Activated CD4-positive, alpha-beta T cell treated with anti-CD3 and anti-CD28 coated beads, Interleukin-2, amount 10 ng/mL, durations not matched to agents 7 days and 5 days (primary cell): ENCODE measurements around the gene BCAS3. TPM values are rescaled to one million over a fixed set of nuclear protein-coding genes. Genes with fewer than 3 reads are reported as not detected.

ENCODE experiments used
- CTCF ChIA-PET: fragments of 350-600 bp; sonication (Branson Sonifier 250); formaldehyde crosslinking; loops from one replicate; lab custom pipeline; 2021; ENCODE audit warnings: antibody characterized with exemption; lab: Charles Lee
- POLR2A ChIA-PET: fragments of 350-600 bp; sonication (Branson Sonifier 250); formaldehyde crosslinking; loops from one replicate; lab custom pipeline; 2021; ENCODE audit warnings: antibody characterized with exemption; lab: Charles Lee
- DNase-seq: peaks from one replicate; pipeline ENCODE4 v3.0.0-alpha.2; 2020
- H3K27ac Mint-ChIP-seq: one replicate; pipeline ENCODE4 v1.8.0; 2021; ENCODE audit warnings: mild to moderate bottlenecking, moderate library complexity, mixed read lengths
- H3K27me3 Mint-ChIP-seq: one replicate; pipeline ENCODE4 v1.8.0; 2021; ENCODE audit warnings: mixed read lengths
- H3K36me3 Mint-ChIP-seq: one replicate; pipeline ENCODE4 v1.8.0; 2021; ENCODE audit warnings: low read depth, mixed read lengths
- H3K4me1 Mint-ChIP-seq: one replicate; pipeline ENCODE4 v1.8.0; 2021; ENCODE audit warnings: mixed read lengths
- H3K4me3 Mint-ChIP-seq: one replicate; pipeline ENCODE4 v1.8.0; 2021; ENCODE audit warnings: mild to moderate bottlenecking, moderate library complexity, mixed read lengths
- H3K9me3 Mint-ChIP-seq: one replicate; pipeline ENCODE4 v1.8.0; 2021; ENCODE audit warnings: mixed read lengths
- total RNA-seq, 2 experiments: library from RNA; stranded (reverse); gene quantifications; one replicate each; pipeline ENCODE4 v1.2.3, GENCODE V29; 2021

The BCAS3 gene
- total RNA-seq: 10 to 100 TPM; 15.5 to 16.4 TPM

GRCh38 chr17:60677308-60678117 lies at the start of gene BCAS3:
Gene BCAS3, plus strand, starts transcription at chr17:60677851.
- H3K4me3 Mint-ChIP-seq: peak within 1 kb of the TSS; percentile 97
- peaks cover 24% of the 10 kb centered on the region for H3K4me1 Mint-ChIP-seq
- POLR2A ChIA-PET: interaction anchor here (0.8 to 1.0 kb wide), 2 partner anchors 78 to 599 kb away, joined by 3 to 4 read pairs; partner anchors contain the start of genes HEATR6 and PPM1D
- no peaks in the 10 kb centered on the region for H3K27me3 Mint-ChIP-seq
- H3K27ac Mint-ChIP-seq: peak within 1 kb of the TSS; percentile 91
- H3K36me3 Mint-ChIP-seq: no peaks in the 10 kb centered on the region
- CTCF ChIA-PET: interaction anchor here (0.9 to 1.4 kb wide), 4 partner anchors 9 to 78 kb away, joined by 3 to 5 read pairs (median 4); partner anchors contain the start of gene PPM1D
- peaks cover 2% of the 10 kb centered on the region for H3K9me3 Mint-ChIP-seq
- peak; percentile 99 for DNase-seq

GRCh38 chr17:60628252-60628889 lies 49.3 kb upstream of the BCAS3 start:
- peaks cover 11% of the 10 kb centered on the region for H3K4me1 Mint-ChIP-seq
- no peak overlapping the region for H3K27ac Mint-ChIP-seq
- no peak overlapping the region for H3K4me3 Mint-ChIP-seq
- H3K9me3 Mint-ChIP-seq: no peaks in the 10 kb centered on the region
- ChIA-PET CTCF (interaction anchor here (0.7 kb wide), 1 partner anchor 11 kb away, joined by 4 read pairs; no protein-coding TSS in a partner anchor), POLR2A (no interaction called here)
- no peaks in the 10 kb centered on the region for H3K27me3 Mint-ChIP-seq
- DNase-seq: no peak
- peaks cover 8% of the 10 kb centered on the region for H3K36me3 Mint-ChIP-seq

GRCh38 chr17:60629120-60629519 lies 48.5 kb upstream of the BCAS3 start:
- POLR2A ChIA-PET: no interaction called here
- Mint-ChIP-seq H3K9me3 (no peaks in the 10 kb centered on the region), H3K4me3 (no peak overlapping the region)

GRCh38 chr17:60630352-60630751 lies 47.3 kb upstream of the BCAS3 start:
- no peak for DNase-seq
- Mint-ChIP-seq H3K36me3 (peaks cover 8% of the 10 kb centered on the region), H3K4me1 (peaks cover 11% of the 10 kb centered on the region), H3K27me3 (no peaks in the 10 kb centered on the region), H3K4me3 (no peak overlapping the region), H3K9me3 (no peaks in the 10 kb centered on the region), H3K27ac (peak overlapping the region; percentile 54)
- CTCF ChIA-PET: interaction anchor here (0.6 kb wide), 1 partner anchor 13 kb away, joined by 4 read pairs; no protein-coding TSS in a partner anchor
- POLR2A ChIA-PET: no interaction called here

More at GRCh38 chr17:60629120-60629519, 48.5 kb upstream of the BCAS3 start:
- Mint-ChIP-seq H3K27me3 (no peaks in the 10 kb centered on the region), H3K36me3 (peaks cover 8% of the 10 kb centered on the region), H3K27ac (no peak overlapping the region), H3K4me1 (peaks cover 11% of the 10 kb centered on the region)
- no peak for DNase-seq
- CTCF ChIA-PET: interaction anchor here (0.7 kb wide), 1 partner anchor 10 kb away, joined by 4 read pairs; no protein-coding TSS in a partner anchor

- no peak for DNase-seq
- H3K27me3 Mint-ChIP-seq: no peaks in the 10 kb centered on the region
- H3K4me3 Mint-ChIP-seq: no peak overlapping the region
- CTCF ChIA-PET: interaction anchor here (1.1 kb wide), 1 partner anchor 14 kb away, joined by 4 read pairs; no protein-coding TSS in a partner anchor
- no peaks in the 10 kb centered on the region for H3K9me3 Mint-ChIP-seq
- H3K27ac Mint-ChIP-seq: no peak overlapping the region
- H3K36me3 Mint-ChIP-seq: peaks cover 14% of the 10 kb centered on the region
- peaks cover 11% of the 10 kb centered on the region for H3K4me1 Mint-ChIP-seq
- POLR2A ChIA-PET: no interaction called here
Measured at GRCh38 chr17:60631119-60631518, 46.5 kb upstream of the BCAS3 start.

GRCh38 chr17:60637683-60638082 lies 40.0 kb upstream of the BCAS3 start:
- CTCF ChIA-PET: interaction anchor here (0.6 to 1.1 kb wide), 3 partner anchors 18 to 236 kb away, joined by 3 to 5 read pairs (median 4); no protein-coding TSS in a partner anchor
- Mint-ChIP-seq H3K4me3 (no peak overlapping the region), H3K9me3 (no peaks in the 10 kb centered on the region), H3K36me3 (peaks cover 25% of the 10 kb centered on the region), H3K4me1 (peaks cover 9% of the 10 kb centered on the region), H3K27ac (no peak overlapping the region), H3K27me3 (no peaks in the 10 kb centered on the region)
- POLR2A ChIA-PET: interaction anchor here (0.9 kb wide), 1 partner anchor 39 kb away, joined by 4 read pairs; no protein-coding TSS in a partner anchor
- DNase-seq: no peak

GRCh38 chr17:60639019-60639330 lies 38.7 kb upstream of the BCAS3 start:
- Mint-ChIP-seq H3K4me1 (peaks cover 9% of the 10 kb centered on the region), H3K36me3 (peaks cover 25% of the 10 kb centered on the region), H3K27me3 (no peaks in the 10 kb centered on the region), H3K4me3 (no peak overlapping the region), H3K27ac (no peak overlapping the region), H3K9me3 (no peaks in the 10 kb centered on the region)
- ChIA-PET POLR2A (no interaction called here), CTCF (interaction anchor here (0.6 to 1.4 kb wide), 4 partner anchors 12 to 333 kb away, joined by 3 to 7 read pairs (median 3); partner anchors contain the start of gene BCAS3)
- no peak for DNase-seq

- peaks cover 23% of the 10 kb centered on the region for H3K36me3 Mint-ChIP-seq
- POLR2A ChIA-PET: no interaction called here
Measured at GRCh38 chr17:60640503-60640902, 37.1 kb upstream of the BCAS3 start.

GRCh38 chr17:60641126-60641525 lies 36.5 kb upstream of the BCAS3 start:
- Mint-ChIP-seq H3K27ac (no peak overlapping the region), H3K9me3 (no peaks in the 10 kb centered on the region), H3K27me3 (no peaks in the 10 kb centered on the region), H3K4me3 (no peak overlapping the region), H3K36me3 (peaks cover 18% of the 10 kb centered on the region), H3K4me1 (peaks cover 9% of the 10 kb centered on the region)
- ChIA-PET CTCF (interaction anchor here (1.2 kb wide), 1 partner anchor 503 kb away, joined by 3 read pairs; no protein-coding TSS in a partner anchor), POLR2A (no interaction called here)
- no peak for DNase-seq

More at GRCh38 chr17:60640503-60640902, 37.1 kb upstream of the BCAS3 start:
- peaks cover 9% of the 10 kb centered on the region for H3K4me1 Mint-ChIP-seq
- no peak for DNase-seq
- H3K27ac Mint-ChIP-seq: no peak overlapping the region
- H3K27me3 Mint-ChIP-seq: no peaks in the 10 kb centered on the region
- no peak overlapping the region for H3K4me3 Mint-ChIP-seq
- CTCF ChIA-PET: interaction anchor here (0.6 to 1.2 kb wide), 3 partner anchors 27 to 977 kb away, joined by 3 to 6 read pairs (median 5); no protein-coding TSS in a partner anchor
- H3K9me3 Mint-ChIP-seq: no peaks in the 10 kb centered on the region

- POLR2A ChIA-PET: no interaction called here
- H3K9me3 Mint-ChIP-seq: no peaks in the 10 kb centered on the region
Measured at GRCh38 chr17:60641810-60642220, 35.8 kb upstream of the BCAS3 start.

GRCh38 chr17:60645918-60646523 lies 31.6 kb upstream of the BCAS3 start:
- Mint-ChIP-seq H3K27ac (no peak overlapping the region), H3K4me3 (no peak overlapping the region), H3K27me3 (no peaks in the 10 kb centered on the region), H3K36me3 (peaks cover 22% of the 10 kb centered on the region), H3K4me1 (peaks cover 14% of the 10 kb centered on the region), H3K9me3 (no peaks in the 10 kb centered on the region)
- no peak for DNase-seq
- ChIA-PET CTCF (no interaction called here), POLR2A (no interaction called here)

More at GRCh38 chr17:60641810-60642220, 35.8 kb upstream of the BCAS3 start:
- Mint-ChIP-seq H3K27ac (no peak overlapping the region), H3K4me1 (peaks cover 12% of the 10 kb centered on the region), H3K27me3 (no peaks in the 10 kb centered on the region), H3K36me3 (peaks cover 18% of the 10 kb centered on the region), H3K4me3 (no peak overlapping the region)
- DNase-seq: peak; percentile 73
- CTCF ChIA-PET: interaction anchor here (1.2 kb wide), 1 partner anchor 503 kb away, joined by 3 read pairs; no protein-coding TSS in a partner anchor

GRCh38 chr17:60646701-60647100 lies 30.9 kb upstream of the BCAS3 start:
- H3K9me3 Mint-ChIP-seq: no peaks in the 10 kb centered on the region
- peaks cover 24% of the 10 kb centered on the region for H3K36me3 Mint-ChIP-seq
- ChIA-PET CTCF (no interaction called here), POLR2A (no interaction called here)
- no peak overlapping the region for H3K4me3 Mint-ChIP-seq
- no peak for DNase-seq
- no peak overlapping the region for H3K27ac Mint-ChIP-seq
- H3K4me1 Mint-ChIP-seq: peaks cover 11% of the 10 kb centered on the region
- no peaks in the 10 kb centered on the region for H3K27me3 Mint-ChIP-seq
